Muscle of back (tissue), 11 donors: Measurements from ENCODE around the gene ZNF366. TPM values are rescaled to one million over a fixed set of nuclear protein-coding genes. Genes with fewer than 3 reads are reported as not detected.

Source experiments
- DNase-seq, 3 donors: peaks; one replicate each; pipeline versions ENCODE4 v3.0.0 to v3.0.0-alpha.2; 2013
- polyA plus RNA-seq, 10 donors: library from polyadenylated mRNA; unstranded; fragments of 120-200 nt; gene quantifications; one replicate each; pipeline ENCODE4 v1.2.1, GENCODE V29; 2013; ENCODE audit not compliant: insufficient read length in 10 of 10

Gene ZNF366
- polyA plus RNA-seq, 10 donors: 2.1 to 3.8 (median 3.1) TPM

GRCh38 chr5:72443883-72444282 lies 63.3 kb downstream of the ZNF366 start:
- DNase-seq: no peak

GRCh38 chr5:72441862-72442540 lies 65.2 kb downstream of the ZNF366 start:
- DNase-seq: peak in 1 of 3 donors; percentile 77

GRCh38 chr5:72441094-72441723 lies 66.0 kb downstream of the ZNF366 start:
- DNase-seq: no peak

GRCh38 chr5:72440207-72440638 lies 67.0 kb downstream of the ZNF366 start:
- DNase-seq: no peak

- DNase-seq: no peak
These were observed 68.0 kb downstream of the ZNF366 start for GRCh38 chr5:72439192-72439591.

- no peak for DNase-seq
These were observed 69.1 kb downstream of the ZNF366 start for GRCh38 chr5:72438141-72438540.

- peak in 1 of 3 donors; percentile 47 for DNase-seq
These were observed 70.3 kb downstream of the ZNF366 start for GRCh38 chr5:72436796-72437471.

- DNase-seq: no peak
These were observed 72.3 kb downstream of the ZNF366 start for GRCh38 chr5:72434781-72435437.

- DNase-seq: no peak
These were observed 73.0 kb downstream of the ZNF366 start for GRCh38 chr5:72434056-72434780.

GRCh38 chr5:72433522-72433921 lies 73.7 kb downstream of the ZNF366 start:
- no peak for DNase-seq

- DNase-seq: no peak
These were observed 78.5 kb downstream of the ZNF366 start for GRCh38 chr5:72428669-72429068.

GRCh38 chr5:72427488-72428437 lies 79.4 kb downstream of the ZNF366 start:
- peak; percentile 69 to 80 (median 74) for DNase-seq

GRCh38 chr5:72427016-72427415 lies 80.2 kb downstream of the ZNF366 start:
- DNase-seq: no peak

GRCh38 chr5:72426019-72426418 lies 81.2 kb downstream of the ZNF366 start:
- no peak for DNase-seq

GRCh38 chr5:72418271-72418670 lies 88.9 kb downstream of the ZNF366 start:
- DNase-seq: no peak

- no peak for DNase-seq
These were observed 89.7 kb downstream of the ZNF366 start for GRCh38 chr5:72417333-72418062.

- DNase-seq: no peak
These were observed 91.4 kb downstream of the ZNF366 start for GRCh38 chr5:72415616-72416325.

GRCh38 chr5:72412283-72413055 lies 94.7 kb downstream of the ZNF366 start:
- DNase-seq: peak in 1 of 3 donors; percentile 54
